GDM1 (cell line): ENCODE data around the gene NUB1.

Experiments
- DNase-seq: peaks from one replicate; lab custom pipeline; 2025; lab: John Stamatoyannopoulos, UW

Gene NUB1

GRCh38 chr7:151389768-151390597 is 48.4 kb downstream of the NUB1 start:
- no peak for DNase-seq

GRCh38 chr7:151390598-151391357 is 49.2 kb downstream of the NUB1 start:
- DNase-seq: no peak

- DNase-seq: no peak
Observed at GRCh38 chr7:151391358-151391730, 49.7 kb downstream of the NUB1 start.

GRCh38 chr7:151392002-151392401 is 50.4 kb downstream of the NUB1 start:
- no peak for DNase-seq

- DNase-seq: no peak
Observed at GRCh38 chr7:151392426-151392825, 50.8 kb downstream of the NUB1 start.

- no peak for DNase-seq
Observed at GRCh38 chr7:151393031-151393977, 51.7 kb downstream of the NUB1 start.

GRCh38 chr7:151394076-151395035 is 52.7 kb downstream of the NUB1 start:
- DNase-seq: no peak

- DNase-seq: no peak
Observed at GRCh38 chr7:151395036-151395367, 53.4 kb downstream of the NUB1 start.

- DNase-seq: no peak
Observed at GRCh38 chr7:151396328-151396970, 54.8 kb downstream of the NUB1 start.

- no peak for DNase-seq
Observed at GRCh38 chr7:151397026-151397425, 55.4 kb downstream of the NUB1 start.

GRCh38 chr7:151398446-151399304 is 57.1 kb downstream of the NUB1 start:
- no peak for DNase-seq

- no peak for DNase-seq
Observed at GRCh38 chr7:151399305-151399601, 57.6 kb downstream of the NUB1 start.

GRCh38 chr7:151399906-151400305 is 58.3 kb downstream of the NUB1 start:
- DNase-seq: no peak

GRCh38 chr7:151400626-151401315 is 59.2 kb downstream of the NUB1 start:
- no peak for DNase-seq

GRCh38 chr7:151402029-151402835 is 60.6 kb downstream of the NUB1 start:
- no peak for DNase-seq

- no peak for DNase-seq
Observed at GRCh38 chr7:151403764-151404163, 62.2 kb downstream of the NUB1 start.

- no peak for DNase-seq
Observed at GRCh38 chr7:151404216-151405011, 62.8 kb downstream of the NUB1 start.

- DNase-seq: no peak
Observed at GRCh38 chr7:151405056-151405455, 63.4 kb downstream of the NUB1 start.
